ENCODE results near the gene IDE. TPM values are rescaled to one million over a fixed set of nuclear protein-coding genes. Genes with fewer than 3 reads are reported as not detected.

Gene IDE
- total and polyA plus RNA-seq, 9 of the 15 experiments (the other 6 are each of a cell fraction or from before 2014, with no cell fraction given) = 10.2 to 50.6 (median 33.2) TPM

GRCh38 chr10:92591550-92592022 lies 17.7 kb upstream of the IDE start (continued):
- TF ChIP-seq FOXA3 (CRISPR knock-in tag; conservative IDR thresholded peaks at IDR 0.05 in 1 of 2, IDR thresholded peaks at IDR 0.05 in 1 of 2) (peak in 1 of 2 experiments; percentile 38; a peak in 1 of 4 replicates), ZFP1 (CRISPR knock-in tag; IDR thresholded peaks at IDR 0.05) (no peak), TRIM24 (IDR thresholded peaks at IDR 0.05) (no peak), PCBP1 (IDR thresholded peaks at IDR 0.05; ENCODE audit: low read depth, low read length, poor library complexity, severe bottlenecking) (no peak), TAF1 (IDR thresholded peaks at IDR 0.05; ENCODE audit: control insufficient read depth, extremely low read depth, insufficient read depth, low read length, severe bottlenecking) (peak; percentile 64), ZNF77 (CRISPR knock-in tag; IDR thresholded peaks at IDR 0.05) (no peak), IRF2 (CRISPR knock-in tag; IDR thresholded peaks at IDR 0.05) (no peak), ZNF695 (CRISPR knock-in tag; IDR thresholded peaks at IDR 0.05) (no peak), ZFP36 (IDR thresholded peaks at IDR 0.05; ENCODE audit: low read depth, low read length, partially characterized antibody) (no peak), SREBF1 (IDR thresholded peaks at IDR 0.05; ENCODE audit: borderline replicate concordance, low read depth, low read length) (no peak), KLF13 (tag; IDR thresholded peaks at IDR 0.05; ENCODE audit: borderline replicate concordance, low read depth) (no peak), NONO (IDR thresholded peaks at IDR 0.05; ENCODE audit: low read depth in 2 of 2, low read length in 1 of 2) (0 out of 4 replicates have a peak, but pooled peaks of 1 of the 2 experiments have one; percentile 18), ZBED1 (IDR thresholded peaks at IDR 0.05) (no peak), KDM1A (IDR thresholded peaks at IDR 0.05) (no peak), JUND (IDR thresholded peaks at IDR 0.05; ENCODE audit: borderline replicate concordance, low read depth, low read length) (peak; percentile 41; the same call in 1 of the 2 replicates), JUND (tag; IDR thresholded peaks at IDR 0.05; ENCODE audit: borderline replicate concordance, low read depth, low read length) (peak; percentile 26; the same call in 1 of the 3 replicates), ZEB2 (IDR thresholded peaks at IDR 0.05) (no peak), ZNF12 (CRISPR knock-in tag; IDR thresholded peaks at IDR 0.05) (no peak), MLX (CRISPR knock-in tag; conservative IDR thresholded peaks at IDR 0.05) (no peak), CSDE1 (IDR thresholded peaks at IDR 0.05) (no peak), CREM (IDR thresholded peaks at IDR 0.05; ENCODE audit: low read depth) (peak; percentile 90), TCFL5 (CRISPR knock-in tag; conservative IDR thresholded peaks at IDR 0.05) (no peak), ARID4B (CRISPR knock-in tag; IDR thresholded peaks at IDR 0.05) (no peak)

Measured in K562 (cell line).